ENCODE measurements around the gene PMM1. TPM values are rescaled to one million over a fixed set of nuclear protein-coding genes. Genes with fewer than 3 reads are reported as not detected.
A peak's percentile ranks its signal among the peaks of the same experiment; 100 is the strongest.

The PMM1 gene
- total RNA-seq, 2 experiments from 2014 or later, result 39.0 to 42.9 TPM

DNA sequence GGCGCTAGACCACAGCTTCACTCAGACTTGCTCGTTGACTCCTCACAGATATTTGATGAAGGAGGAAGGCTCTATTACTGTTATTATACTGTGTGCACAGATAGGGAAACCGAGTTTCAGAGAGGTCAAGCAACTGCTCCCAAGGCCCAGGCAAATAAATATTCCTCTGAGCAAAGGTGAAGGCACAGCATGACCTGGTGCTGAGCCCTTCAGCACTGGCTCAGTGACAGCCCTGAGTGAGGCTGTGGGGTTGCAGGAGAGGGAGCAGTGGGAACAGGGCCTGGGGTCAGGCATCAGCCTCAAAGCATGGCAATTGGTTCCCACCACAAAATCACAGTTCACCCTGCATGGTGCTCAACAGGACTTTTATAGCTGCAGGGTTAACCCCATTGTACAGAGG, 52.4 kb downstream of the PMM1 start:
- H3K36me3 Mint-ChIP-seq, result no peaks in the 10 kb centered on the region
- no peaks in the 10 kb centered on the region for H3K27me3 Mint-ChIP-seq
- POLR2A ChIA-PET, result interaction anchor here (0.6 kb wide), 3 partner anchors 37 to 198 kb away, joined by 3 to 4 read pairs (median 3); partner anchors contain the start of gene TEF
- peaks cover 7% of the 10 kb centered on the region for H3K4me1 Mint-ChIP-seq
- no peak for DNase-seq
- no peak for ATAC-seq (ENCODE audit: low read depth)
- no peak overlapping the region for H3K4me3 Mint-ChIP-seq
- H3K27ac Mint-ChIP-seq, result no peak overlapping the region
- H3K9me3 Mint-ChIP-seq, result no peaks in the 10 kb centered on the region

DNA sequence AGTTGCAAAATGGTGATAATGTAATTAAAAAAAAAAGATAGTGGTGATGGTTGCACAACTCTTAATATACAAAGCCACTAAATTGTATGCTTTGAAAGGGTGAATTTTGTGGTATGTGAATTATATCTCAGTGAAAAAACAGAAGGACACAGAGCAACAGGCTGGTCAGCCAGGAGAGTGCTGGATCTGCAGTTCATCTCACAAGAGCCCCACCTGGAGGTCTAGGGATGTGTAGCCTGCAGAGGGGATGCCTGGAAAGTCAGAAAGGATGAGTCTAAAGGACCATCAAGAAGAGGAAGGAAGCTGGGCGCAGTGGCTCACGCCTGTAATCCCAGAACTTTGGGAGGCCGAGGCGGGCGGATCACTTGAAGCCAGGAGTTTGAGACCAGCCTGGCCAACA, 54.4 kb downstream of the PMM1 start:
- no peaks in the 10 kb centered on the region for H3K27me3 Mint-ChIP-seq
- ATAC-seq (ENCODE audit: low read depth) (no peak), DNase-seq (no peak)
- H3K27ac Mint-ChIP-seq, result no peak overlapping the region
- POLR2A ChIA-PET, result no interaction called here
- H3K4me1 Mint-ChIP-seq, result no peaks in the 10 kb centered on the region
- no peaks in the 10 kb centered on the region for H3K9me3 Mint-ChIP-seq
- H3K4me3 Mint-ChIP-seq, result no peak overlapping the region
- no peaks in the 10 kb centered on the region for H3K36me3 Mint-ChIP-seq

DNA sequence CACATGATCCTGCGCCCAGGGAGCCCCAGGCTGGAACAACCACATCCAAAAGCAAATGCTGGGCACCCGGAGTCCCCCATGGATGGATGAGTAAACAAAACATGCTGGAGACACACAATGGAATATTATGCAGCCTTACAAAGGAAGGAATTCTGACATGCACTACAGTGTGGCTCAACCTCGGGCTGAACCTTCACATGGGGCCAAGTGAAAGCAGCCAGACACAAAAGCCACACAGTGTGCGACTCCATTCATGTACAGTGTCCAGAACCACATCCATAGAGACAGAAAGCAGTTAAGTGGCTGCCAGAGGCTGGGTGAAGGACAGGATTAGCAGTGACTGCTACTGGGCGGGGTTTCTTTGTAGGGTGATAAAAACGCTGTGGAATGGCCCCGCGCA, 55.4 kb downstream of the PMM1 start:
- no peaks in the 10 kb centered on the region for H3K4me1 Mint-ChIP-seq
- ATAC-seq (ENCODE audit: low read depth), result no peak
- no peak overlapping the region for H3K27ac Mint-ChIP-seq
- H3K4me3 Mint-ChIP-seq, result no peak overlapping the region
- H3K9me3 Mint-ChIP-seq, result no peaks in the 10 kb centered on the region
- no peak for DNase-seq
- POLR2A ChIA-PET, result no interaction called here
- H3K36me3 Mint-ChIP-seq, result no peaks in the 10 kb centered on the region
- H3K27me3 Mint-ChIP-seq, result no peaks in the 10 kb centered on the region

GRCh38 chr22:41532908-41533825, 56.5 kb downstream of the PMM1 start:
- ATAC-seq (ENCODE audit: low read depth) (peak; percentile 80), DNase-seq (peak; percentile 77)
- POLR2A ChIA-PET, result interaction anchor here (1.2 kb wide), 1 partner anchor 57 kb away, joined by 3 read pairs; the partner anchor contains the start of gene PMM1
- H3K4me1 Mint-ChIP-seq, result peaks cover 1% of the 10 kb centered on the region
- no peak overlapping the region for H3K27ac Mint-ChIP-seq
- no peaks in the 10 kb centered on the region for H3K9me3 Mint-ChIP-seq
- no peaks in the 10 kb centered on the region for H3K27me3 Mint-ChIP-seq
- H3K36me3 Mint-ChIP-seq, result peaks cover 5% of the 10 kb centered on the region
- H3K4me3 Mint-ChIP-seq, result no peak overlapping the region

DNA sequence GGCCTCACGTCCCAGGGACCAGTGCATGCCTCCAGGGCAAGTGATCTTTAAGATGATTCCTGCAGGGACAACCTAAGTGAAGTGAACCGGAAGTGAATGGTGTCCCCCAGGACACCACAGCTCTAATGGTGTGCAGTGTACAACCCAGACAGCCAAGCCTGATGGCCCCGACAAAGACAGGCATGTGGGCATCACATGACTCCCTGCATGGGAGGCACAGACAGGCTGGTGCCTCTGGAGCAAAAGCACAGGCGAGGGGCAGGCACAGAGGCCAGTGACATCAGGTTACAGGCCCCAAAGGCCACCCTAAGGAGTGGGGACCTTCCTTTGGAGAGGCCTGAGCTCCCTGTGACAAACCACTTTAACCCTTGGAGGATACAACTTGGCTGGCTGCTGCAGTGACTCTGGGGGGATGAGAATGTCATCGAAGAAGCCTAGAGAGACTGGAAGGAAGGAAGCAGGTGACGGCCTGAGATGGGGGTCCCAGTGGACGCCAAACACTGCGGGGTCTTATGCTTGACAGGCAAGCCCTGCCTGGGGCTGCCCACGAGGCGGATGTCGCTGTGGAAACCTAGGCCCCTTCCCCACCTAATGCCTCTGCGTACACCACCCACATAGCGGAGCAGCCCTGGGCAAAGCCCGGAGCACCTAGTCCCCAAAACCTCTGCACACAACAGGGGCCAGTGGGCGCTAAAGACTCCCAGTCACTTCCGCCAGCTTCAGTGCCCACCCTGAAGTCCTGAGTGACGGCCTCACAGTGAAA, 57.7 kb downstream of the PMM1 start:
- no peaks in the 10 kb centered on the region for H3K9me3 Mint-ChIP-seq
- peaks cover 1% of the 10 kb centered on the region for H3K4me1 Mint-ChIP-seq
- ATAC-seq (ENCODE audit: low read depth), result no peak
- H3K36me3 Mint-ChIP-seq, result peaks cover 5% of the 10 kb centered on the region
- H3K4me3 Mint-ChIP-seq, result no peak overlapping the region
- H3K27ac Mint-ChIP-seq, result no peak overlapping the region
- POLR2A ChIA-PET, result interaction anchor here (1.2 kb wide), 1 partner anchor 58 kb away, joined by 3 read pairs; the partner anchor contains the start of gene PMM1
- no peaks in the 10 kb centered on the region for H3K27me3 Mint-ChIP-seq
- no peak for DNase-seq

DNA sequence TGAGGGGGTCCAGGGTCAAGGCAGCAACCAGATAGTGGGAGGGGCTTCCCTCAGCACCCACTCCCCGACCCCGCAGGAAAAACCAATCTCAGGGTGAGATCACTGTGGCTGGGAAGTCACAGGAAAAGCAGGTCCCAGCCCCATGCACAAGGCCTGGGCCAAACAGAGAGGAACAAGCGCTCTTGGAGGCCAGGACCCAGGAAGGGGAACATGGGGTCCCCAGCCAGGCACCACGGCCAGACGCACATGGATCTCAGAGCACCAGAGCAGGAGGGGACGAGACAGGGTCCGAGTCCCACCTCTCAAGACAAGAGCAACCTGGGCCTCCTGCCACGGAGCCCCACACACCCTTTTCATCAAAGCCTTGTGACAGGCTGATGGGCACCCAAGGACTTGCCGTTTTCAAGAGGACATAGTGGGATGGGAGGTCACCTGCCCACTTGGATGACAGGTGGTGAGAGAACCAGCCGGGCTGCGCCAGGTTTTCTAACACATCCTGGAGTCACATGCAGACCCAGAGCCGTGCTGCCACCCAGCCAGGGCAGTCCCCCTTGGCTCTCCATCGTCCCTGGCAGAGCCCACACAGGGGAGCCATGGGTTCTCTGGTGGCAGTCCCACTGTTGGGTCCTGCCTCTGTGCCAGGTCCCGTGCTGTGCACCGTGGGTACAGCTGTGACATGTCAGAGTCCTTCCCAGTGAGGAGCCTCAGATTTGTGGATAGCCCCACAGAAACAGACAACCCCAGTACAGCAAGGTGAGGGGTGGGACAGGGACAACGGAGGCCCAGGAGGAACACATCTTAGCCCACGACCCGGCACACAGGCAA, 58.5 kb downstream of the PMM1 start:
- Mint-ChIP-seq H3K27me3 (no peaks in the 10 kb centered on the region), H3K4me3 (no peak overlapping the region), H3K9me3 (no peaks in the 10 kb centered on the region), H3K4me1 (peaks cover 1% of the 10 kb centered on the region), H3K27ac (no peak overlapping the region), H3K36me3 (peaks cover 8% of the 10 kb centered on the region)
- DNase-seq (no peak), ATAC-seq (ENCODE audit: low read depth) (no peak)
- POLR2A ChIA-PET, result interaction anchor here (0.5 to 1.2 kb wide), 2 partner anchors 19 to 58 kb away, joined by 3 to 5 read pairs; partner anchors contain the start of gene PMM1

GRCh38 chr22:41528938-41529561, 60.6 kb downstream of the PMM1 start:
- H3K4me1 Mint-ChIP-seq, result peaks cover 11% of the 10 kb centered on the region
- H3K36me3 Mint-ChIP-seq, result peaks cover 10% of the 10 kb centered on the region
- ATAC-seq (ENCODE audit: low read depth) (no peak), DNase-seq (no peak)
- H3K9me3 Mint-ChIP-seq, result no peaks in the 10 kb centered on the region
- no peak overlapping the region for H3K4me3 Mint-ChIP-seq
- POLR2A ChIA-PET, result no interaction called here
- H3K27ac Mint-ChIP-seq, result no peak overlapping the region
- no peaks in the 10 kb centered on the region for H3K27me3 Mint-ChIP-seq

GRCh38 chr22:41528132-41528766, 61.4 kb downstream of the PMM1 start:
- no peaks in the 10 kb centered on the region for H3K27me3 Mint-ChIP-seq
- ATAC-seq (ENCODE audit: low read depth) (no peak), DNase-seq (no peak)
- peaks cover 12% of the 10 kb centered on the region for H3K4me1 Mint-ChIP-seq
- no peak overlapping the region for H3K27ac Mint-ChIP-seq
- H3K36me3 Mint-ChIP-seq, result peaks cover 10% of the 10 kb centered on the region
- no peak overlapping the region for H3K4me3 Mint-ChIP-seq
- POLR2A ChIA-PET, result interaction anchor here (1.7 kb wide), 1 partner anchor 123 kb away, joined by 4 read pairs; no protein-coding TSS in a partner anchor
- no peaks in the 10 kb centered on the region for H3K9me3 Mint-ChIP-seq

Other genes with a start within 250 kb of the PMM1 start
- gene TEF, start 207.9 kb downstream of the PMM1 start, total RNA-seq, result 1 to 10 TPM; 3.6 to 4.0 TPM
- 10 to 100 TPM; 35.7 to 35.9 TPM for gene TOB2, start 143.0 kb downstream of the PMM1 start, total RNA-seq
- gene PHF5A, start 121.1 kb downstream of the PMM1 start, total RNA-seq, result 10 to 100 TPM; 47.0 to 51.0 TPM
- 10 to 100 TPM; 73.7 to 76.2 TPM for gene ACO2, start 120.7 kb downstream of the PMM1 start, total RNA-seq
- 10 to 100 TPM; 29.8 to 30.5 TPM for gene POLR3H, start 45.4 kb downstream of the PMM1 start, total RNA-seq
- gene CSDC2, start 28.8 kb downstream of the PMM1 start, total RNA-seq, result not detected
- 10 to 100 TPM; 29.5 to 29.7 TPM for gene DESI1, start 31.2 kb upstream of the PMM1 start, total RNA-seq
- gene XRCC6, start 31.5 kb upstream of the PMM1 start, total RNA-seq, result 100 to 1,000 TPM; 215 to 222 TPM
- 100 to 1,000 TPM; 150 to 153 TPM for gene SNU13, start 99.0 kb upstream of the PMM1 start, total RNA-seq
- 10 to 100 TPM; 52.1 to 52.5 TPM for gene MEI1, start 109.7 kb upstream of the PMM1 start, total RNA-seq
- gene CCDC134, start 210.8 kb upstream of the PMM1 start, total RNA-seq, result 10 to 100 TPM; 28.2 to 29.2 TPM
- 100 to 1,000 TPM; 108 to 109 TPM for gene SREBF2, start 243.3 kb upstream of the PMM1 start, total RNA-seq